GM12892 (cell line): ENCODE results near the gene NLRX1.

Source experiments
- POLR2A ChIP-seq: IDR thresholded peaks from 2 replicates; pipeline ENCODE4 v1.6.1; 2011; ENCODE audit warnings: low read depth, low read length, control low read depth
- POLR2AphosphoS5 ChIP-seq: IDR thresholded peaks from 2 replicates; pipeline ENCODE4 v1.6.1; 2011; ENCODE audit warnings: low read depth, low read length, control low read depth
- TAF1 ChIP-seq: IDR thresholded peaks from 2 replicates; pipeline ENCODE4 v1.6.1; 2011; ENCODE audit warnings: low read depth, mild to moderate bottlenecking, control low read depth, low read length, borderline replicate concordance

GRCh38 chr11:119134389-119134978 lies 34.0 kb upstream of the NLRX1 start:
- TF ChIP-seq POLR2A (no peak), POLR2AphosphoS5 (no peak), TAF1 (no peak)
